HG02642 (cell line): ENCODE measurements around the gene MYO10.
"Not testable (repeated sequence)": the region's sequence is repeated elsewhere in the genome, so short reads cannot be mapped to it uniquely, and the experiment has no call there.

ENCODE experiments used
- ATAC-seq: cut with Tn5 transposase; IDR thresholded peaks from one replicate; pipeline ENCODE4 v1.9.1; 2021; ENCODE audit warnings: mild to moderate bottlenecking; ENCODE audit not compliant: unreplicated experiment, poor library complexity

The MYO10 gene

GRCh38 chr5:16660982-16661381 lies 275.1 kb downstream of the MYO10 start:
- ATAC-seq: no peak

GRCh38 chr5:16659536-16659935 lies 276.6 kb downstream of the MYO10 start:
- no peak for ATAC-seq

- no peak for ATAC-seq
Measured at GRCh38 chr5:16656561-16657191, 279.4 kb downstream of the MYO10 start.

- no peak for ATAC-seq
Measured at GRCh38 chr5:16654647-16655334, 281.3 kb downstream of the MYO10 start.

DNA sequence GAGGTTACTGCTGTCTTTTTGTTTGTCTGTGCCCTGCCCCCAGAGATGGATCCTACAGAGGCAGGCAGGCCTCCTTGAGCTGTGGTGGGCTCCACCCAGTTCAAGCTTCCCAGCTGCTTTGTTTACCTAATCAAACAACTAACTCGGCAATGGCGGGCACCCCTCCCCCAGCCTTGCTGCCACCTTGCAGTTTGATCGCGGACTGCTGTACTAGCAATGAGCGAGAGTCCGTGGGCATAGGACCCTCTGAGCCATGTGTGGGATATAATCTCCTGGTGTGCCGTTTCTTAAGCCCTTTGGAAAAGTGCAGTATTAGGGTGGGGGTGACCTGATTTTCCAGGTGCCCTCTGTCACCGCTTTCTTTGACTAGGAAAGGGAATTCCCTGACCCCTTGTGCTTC lies 287.3 kb downstream of the MYO10 start:
- not testable (repeated sequence) for ATAC-seq

GRCh38 chr5:16644301-16644889 lies 291.7 kb downstream of the MYO10 start:
- no peak for ATAC-seq

DNA sequence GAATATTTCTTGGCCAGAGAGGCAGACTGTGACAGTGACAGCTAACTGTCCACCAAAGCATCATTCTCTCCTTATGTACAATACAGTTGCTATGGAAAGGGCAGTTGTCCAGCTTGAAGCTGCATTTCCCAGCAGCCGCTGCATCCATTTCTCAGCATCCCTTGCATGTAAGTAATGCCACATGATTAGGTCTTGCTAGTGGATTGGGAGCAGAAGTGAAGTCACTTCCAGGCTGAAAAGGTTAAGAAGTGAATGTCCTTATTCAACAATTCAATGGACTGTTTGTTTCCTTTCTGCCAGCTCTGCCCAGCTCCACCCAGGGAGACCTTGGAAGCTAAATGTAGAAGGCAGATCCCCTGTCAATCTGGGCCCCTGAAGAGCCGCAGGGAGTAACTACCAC lies 293.2 kb downstream of the MYO10 start:
- ATAC-seq: no peak

GRCh38 chr5:16639206-16639605 lies 296.9 kb downstream of the MYO10 start:
- no peak for ATAC-seq

DNA sequence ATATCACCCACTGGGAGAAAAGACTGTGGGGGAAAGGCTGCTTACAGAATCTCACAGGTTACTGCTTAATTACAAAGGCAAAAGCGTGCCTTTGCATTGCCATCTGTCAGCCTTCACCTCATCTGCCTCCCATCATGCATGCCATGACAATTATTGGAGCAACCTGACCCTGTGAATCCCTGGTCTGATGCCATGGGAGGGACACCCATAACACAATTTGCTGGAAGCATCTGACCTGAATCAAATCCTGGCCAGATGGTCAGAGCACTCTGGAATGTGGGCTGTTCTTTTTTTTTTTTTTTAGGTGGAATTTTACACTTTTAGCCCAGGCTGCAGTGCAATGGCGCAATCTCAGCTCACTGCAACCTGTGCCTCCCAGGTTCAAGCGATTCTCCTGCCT lies 307.7 kb downstream of the MYO10 start:
- no peak for ATAC-seq

- peak; percentile 61 for ATAC-seq
Measured at GRCh38 chr5:16626696-16627264, 309.3 kb downstream of the MYO10 start.

DNA sequence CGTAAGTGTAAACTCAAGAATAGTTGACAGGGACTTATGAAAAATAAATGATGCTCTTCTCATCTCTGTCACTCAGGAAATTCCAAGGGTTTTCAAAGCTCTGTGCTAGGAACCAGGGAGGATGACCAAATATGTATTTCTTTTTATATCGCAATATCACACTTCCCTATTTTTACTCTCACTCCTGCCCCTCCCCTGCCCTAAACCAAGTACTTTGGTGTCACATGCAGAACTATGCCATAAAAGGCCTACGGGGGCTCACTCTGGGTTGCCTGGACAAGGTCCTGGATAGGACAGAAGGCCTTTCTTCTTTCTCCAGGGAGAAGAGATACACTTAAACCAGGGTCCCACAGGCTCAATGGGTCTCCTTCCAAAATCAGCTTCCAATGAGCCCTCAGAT lies 311.0 kb downstream of the MYO10 start:
- no peak for ATAC-seq

DNA sequence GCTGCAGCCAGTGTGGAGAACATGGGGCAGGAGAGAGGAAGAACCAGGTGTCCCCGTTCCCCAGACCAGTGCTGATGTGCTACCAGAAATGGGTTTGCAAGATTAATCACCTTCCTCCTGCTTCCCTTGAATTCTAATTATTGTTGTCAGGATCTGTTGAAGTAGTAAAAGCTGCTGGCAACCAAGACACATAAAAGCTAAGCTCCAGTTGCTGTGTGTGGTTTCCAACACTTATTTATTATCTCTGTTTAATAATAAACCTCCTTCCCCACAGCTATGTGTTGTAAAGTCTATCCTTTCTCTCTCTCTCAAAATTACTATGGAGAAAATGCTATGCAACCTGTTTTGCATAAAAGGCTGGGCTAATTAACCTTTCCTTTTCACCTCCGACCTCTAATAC lies 317.0 kb downstream of the MYO10 start:
- no peak for ATAC-seq

- no peak for ATAC-seq
Measured at GRCh38 chr5:16618138-16618897, 317.8 kb downstream of the MYO10 start.

GRCh38 chr5:16617274-16617968 lies 318.7 kb downstream of the MYO10 start:
- peak; percentile 2 for ATAC-seq

GRCh38 chr5:16616536-16617273 lies 319.4 kb downstream of the MYO10 start, which contains the start of gene RETREG1:
Gene RETREG1 (minus strand): TSS chr5:16616997. CDS start chr5:16616971, 26 bp downstream.
- ATAC-seq: peak; percentile 77

DNA sequence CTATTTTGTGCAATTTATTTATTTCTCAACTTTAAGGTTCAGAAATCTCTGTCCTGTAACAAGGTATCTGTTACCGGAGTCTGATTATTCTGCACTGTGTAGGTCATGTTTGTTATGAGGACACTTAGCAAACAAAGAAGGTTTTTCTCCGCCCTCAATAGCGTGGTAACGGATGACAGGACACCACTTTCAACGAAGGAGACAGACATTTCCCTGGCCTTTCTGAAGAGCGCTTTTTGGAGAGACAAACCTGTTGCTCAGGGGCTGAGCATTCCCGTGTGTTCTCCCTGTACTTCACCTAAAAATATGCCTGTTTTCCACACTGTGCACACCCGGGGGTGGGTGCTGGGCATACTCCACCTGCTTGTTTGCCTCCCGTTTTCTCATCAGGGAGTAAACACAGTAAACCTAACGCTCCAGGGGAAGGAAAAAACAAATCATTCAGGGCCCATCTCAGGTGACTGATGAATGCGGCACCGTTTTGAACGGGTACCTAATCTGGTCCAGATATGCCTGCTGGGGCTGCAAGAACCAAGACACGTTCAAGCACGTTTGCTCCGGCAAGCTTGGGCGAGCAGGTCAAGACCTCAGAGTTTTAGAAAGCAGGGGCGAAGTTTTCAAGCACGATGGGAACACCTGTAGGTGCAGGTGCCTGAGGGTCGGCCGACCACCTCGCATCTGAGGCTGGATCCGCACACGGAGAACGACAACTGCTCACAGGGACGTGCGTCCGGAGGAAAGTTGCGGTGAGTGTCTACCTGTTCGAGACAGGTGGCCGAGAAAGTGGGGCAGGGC lies 320.1 kb downstream of the MYO10 start:
- peak; percentile 5 for ATAC-seq

DNA sequence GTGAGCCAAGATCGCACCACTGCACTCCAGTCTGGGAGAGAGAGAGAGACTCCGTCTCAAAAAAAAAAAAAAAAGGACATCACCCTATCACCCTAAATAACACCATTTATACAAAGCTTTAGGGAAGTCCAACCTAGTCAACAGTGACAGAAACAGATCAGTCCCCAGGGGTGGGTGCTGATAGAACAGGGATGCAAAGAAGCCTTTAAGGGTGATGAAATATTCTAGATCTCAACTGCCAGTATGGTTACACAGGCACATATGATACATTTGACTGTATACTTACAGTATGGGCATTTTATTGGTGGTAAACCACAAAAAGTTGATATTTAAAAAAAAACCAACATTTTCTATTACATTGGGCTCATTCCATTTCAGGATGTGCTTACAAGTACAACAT lies 324.1 kb downstream of the MYO10 start:
- no peak for ATAC-seq
